Muscle layer of duodenum (tissue), 2 donors: ENCODE results near the gene RFPL1.

Source experiments
- H3K27ac ChIP-seq: one replicate; pipeline ENCODE4 v1.7.0; 2013; ENCODE audit warnings: mild to moderate bottlenecking, low read length
- H3K27me3 ChIP-seq: one replicate; pipeline ENCODE4 v1.7.0; 2013; ENCODE audit warnings: low read depth, mild to moderate bottlenecking, control low read depth, low read length
- H3K36me3 ChIP-seq, 2 donors: one replicate each; pipeline ENCODE4 v1.7.0; 2013; ENCODE audit warnings: low read length in 2 of 2, control low read depth in 1 of 2, mild to moderate bottlenecking in 1 of 2; ENCODE audit not compliant: insufficient read depth in 2 of 2, control insufficient read depth in 1 of 2
- H3K4me1 ChIP-seq, 2 donors: one replicate each; pipeline ENCODE4 v1.7.0; 2013; ENCODE audit warnings: low read length in 2 of 2, mild to moderate bottlenecking in 2 of 2, control low read depth in 1 of 2, moderate library complexity in 1 of 2; ENCODE audit not compliant: insufficient read depth in 2 of 2, control insufficient read depth in 1 of 2
- H3K4me3 ChIP-seq, 2 donors: one replicate each; pipeline ENCODE4 v1.7.0; 2013; ENCODE audit warnings: low read length in 2 of 2, low read depth in 1 of 2, mild to moderate bottlenecking in 1 of 2
- H3K9me3 ChIP-seq, 2 donors: one replicate each; pipeline ENCODE4 v1.7.0; 2013; ENCODE audit warnings: low read length in 2 of 2, control low read depth in 1 of 2, mild to moderate bottlenecking in 1 of 2; ENCODE audit not compliant: control insufficient read depth in 1 of 2
- donor health status: healthy.

The RFPL1 gene

DNA sequence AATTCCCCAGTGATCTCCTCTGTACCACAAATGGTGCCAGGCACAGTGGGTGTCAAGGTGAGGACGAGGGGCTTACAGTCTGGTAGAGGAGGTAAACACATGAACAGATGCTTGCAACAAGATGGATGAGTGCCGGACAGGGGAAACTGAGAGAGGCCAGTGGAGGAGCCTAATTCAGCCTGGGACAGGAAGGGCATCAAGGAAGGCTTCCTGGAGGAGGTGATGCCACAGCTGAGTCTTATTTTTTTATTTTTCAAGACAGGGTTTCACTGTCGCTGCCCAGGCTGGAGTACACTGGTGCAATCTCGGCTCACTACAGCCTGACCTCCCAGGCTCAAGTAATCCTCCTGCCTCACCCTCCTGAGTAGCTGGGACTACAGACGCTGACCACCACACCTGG lies 22.9 kb downstream of the RFPL1 start:
- no peak overlapping the region for H3K27ac ChIP-seq
- H3K27me3 ChIP-seq: no peaks in the 10 kb centered on the region
- H3K36me3 ChIP-seq: no peaks in the 10 kb centered on the region
- no peaks in the 10 kb centered on the region for H3K4me1 ChIP-seq
- no peaks in the 10 kb centered on the region for H3K9me3 ChIP-seq
- no peak overlapping the region for H3K4me3 ChIP-seq

DNA sequence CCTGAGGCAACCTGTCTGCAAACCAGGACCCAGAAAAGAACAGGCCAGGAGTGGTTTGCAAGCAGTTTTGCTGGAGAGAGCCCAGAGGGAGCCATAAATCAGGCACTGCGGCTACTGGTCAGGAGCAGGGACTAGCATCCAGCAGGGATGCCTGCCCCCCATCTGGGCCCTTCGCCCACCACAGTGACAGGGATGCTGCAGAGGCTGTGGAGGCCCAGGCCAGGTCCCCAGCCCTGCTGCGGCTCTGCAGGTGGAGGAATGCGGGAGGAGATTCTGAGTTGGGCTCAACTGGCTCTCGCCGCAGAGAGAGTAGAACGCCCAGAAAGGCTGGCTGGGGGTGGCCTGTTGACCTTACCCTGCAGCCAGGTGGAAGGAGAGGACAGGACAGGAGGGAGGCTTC lies 25.2 kb downstream of the RFPL1 start:
- H3K27me3 ChIP-seq: no peaks in the 10 kb centered on the region
- H3K9me3 ChIP-seq: no peaks in the 10 kb centered on the region
- H3K27ac ChIP-seq: no peak overlapping the region
- H3K4me1 ChIP-seq: no peaks in the 10 kb centered on the region
- H3K36me3 ChIP-seq: no peaks in the 10 kb centered on the region
- H3K4me3 ChIP-seq: no peak overlapping the region

DNA sequence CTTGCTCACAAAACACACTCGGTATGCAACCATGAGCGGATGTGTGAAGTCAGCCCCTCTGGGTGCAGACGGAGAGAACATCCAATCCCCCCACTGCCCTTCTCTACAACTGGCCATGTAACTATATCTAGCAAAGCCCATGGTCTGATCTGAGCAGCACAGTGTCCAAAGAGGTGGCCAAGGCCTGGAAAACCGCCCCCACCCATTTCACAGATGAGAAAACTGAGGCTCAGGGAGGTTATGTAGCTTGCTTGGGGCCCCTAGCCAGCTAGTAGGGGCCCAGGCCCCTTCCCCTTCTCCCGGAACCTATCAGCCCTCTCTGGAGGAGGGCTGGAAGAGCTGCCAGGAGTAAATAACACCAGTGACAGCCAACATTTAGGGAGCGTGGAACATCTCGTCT lies 26.2 kb downstream of the RFPL1 start:
- Histone ChIP-seq H3K36me3 (no peaks in the 10 kb centered on the region), H3K27ac (no peak overlapping the region), H3K4me1 (no peaks in the 10 kb centered on the region), H3K9me3 (no peaks in the 10 kb centered on the region), H3K4me3 (no peak overlapping the region), H3K27me3 (no peaks in the 10 kb centered on the region)

DNA sequence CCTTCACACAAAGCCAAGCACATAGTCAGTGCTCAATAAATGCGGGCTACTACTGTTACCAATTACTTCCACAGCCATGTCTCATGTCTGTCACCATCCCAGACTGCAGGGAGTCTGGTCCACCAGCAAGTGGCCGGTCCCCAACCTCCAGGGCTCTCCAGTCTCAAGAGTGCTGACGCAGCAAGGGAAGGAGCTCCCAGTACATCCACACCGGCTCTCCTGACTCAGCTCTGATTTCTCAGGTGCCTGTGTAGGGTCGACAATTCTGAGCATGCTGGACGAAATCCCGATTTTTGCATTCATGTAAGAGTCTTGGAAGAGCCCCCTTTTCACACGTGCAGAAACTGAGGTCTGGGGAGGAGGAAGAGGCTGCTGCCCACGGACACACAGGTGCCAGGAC lies 31.4 kb downstream of the RFPL1 start:
- H3K27me3 ChIP-seq: no peaks in the 10 kb centered on the region
- H3K4me3 ChIP-seq: no peak overlapping the region

DNA sequence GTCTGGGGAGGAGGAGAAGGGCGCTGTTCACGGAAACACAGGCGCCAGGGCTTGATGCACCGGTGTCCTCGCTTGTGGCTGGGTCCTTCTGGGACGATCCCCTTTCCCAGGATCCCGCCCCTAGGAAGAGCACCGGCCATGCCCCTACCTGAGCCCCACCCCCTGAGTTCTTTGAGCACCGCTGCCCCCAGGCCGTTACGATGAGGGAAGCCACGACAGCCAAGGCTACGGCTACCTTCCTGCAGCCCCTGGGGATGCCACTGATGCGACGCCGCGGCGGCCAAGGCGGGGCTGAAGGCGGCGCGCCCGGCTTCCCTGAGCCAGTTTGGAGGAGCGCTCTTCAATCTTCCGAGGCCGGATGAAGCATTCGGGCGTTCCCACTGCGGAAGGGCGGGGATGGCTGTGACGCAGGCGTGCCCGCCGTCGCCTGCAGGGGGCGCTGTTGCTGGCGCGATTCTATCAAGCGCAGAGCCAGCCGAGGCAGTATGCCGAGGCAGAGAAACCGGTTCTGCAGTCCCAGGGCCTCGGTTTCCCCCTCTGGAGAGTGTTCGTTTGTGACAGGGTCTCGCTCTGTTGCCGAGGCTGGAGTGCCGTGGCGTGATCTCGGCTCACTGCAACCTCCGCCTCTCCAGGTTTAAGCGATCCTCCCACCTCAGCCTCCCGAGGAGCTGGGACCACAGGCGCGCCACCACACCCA lies 31.9 kb downstream of the RFPL1 start:
- H3K36me3 ChIP-seq: no peaks in the 10 kb centered on the region
- H3K9me3 ChIP-seq: no peaks in the 10 kb centered on the region
- no peak overlapping the region for H3K27ac ChIP-seq
- no peaks in the 10 kb centered on the region for H3K27me3 ChIP-seq
- H3K4me3 ChIP-seq: peak overlapping the region in 1 of 2 donors; percentile 48
- peaks cover 0 to 3% of the 10 kb centered on the region in 2 donors for H3K4me1 ChIP-seq

More for the DNA sequence above, 31.4 kb downstream of the RFPL1 start:
- H3K36me3 ChIP-seq: no peaks in the 10 kb centered on the region
- no peaks in the 10 kb centered on the region for H3K9me3 ChIP-seq
- peaks cover 0 to 3% of the 10 kb centered on the region in 2 donors for H3K4me1 ChIP-seq
- no peak overlapping the region for H3K27ac ChIP-seq

- Histone ChIP-seq H3K4me3 (no peak overlapping the region), H3K36me3 (no peaks in the 10 kb centered on the region), H3K27ac (no peak overlapping the region), H3K4me1 (peaks cover 0 to 3% of the 10 kb centered on the region in 2 donors), H3K9me3 (no peaks in the 10 kb centered on the region), H3K27me3 (peaks cover 4% of the 10 kb centered on the region)
Measured at GRCh38 chr22:29473001-29473400, 34.6 kb downstream of the RFPL1 start.

DNA sequence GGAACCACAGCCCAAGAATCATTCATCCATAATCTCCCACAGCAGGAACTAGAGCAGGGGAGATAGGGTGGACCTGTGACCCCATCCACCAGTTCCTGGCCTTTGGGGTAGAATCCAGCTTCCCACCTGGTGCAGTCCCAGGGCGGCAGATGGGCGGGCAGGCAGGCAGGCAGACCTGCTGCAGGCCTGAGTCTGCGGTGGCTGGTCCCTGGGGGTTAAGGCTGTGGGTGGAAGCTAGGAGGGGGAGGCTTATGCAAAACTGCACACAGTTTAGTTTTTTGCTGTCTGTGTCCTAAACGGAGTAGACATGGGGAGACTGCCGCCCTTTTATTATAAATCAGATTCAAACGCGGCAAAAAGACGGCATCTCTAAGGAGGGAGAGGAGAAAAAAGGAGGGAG lies 37.2 kb downstream of the RFPL1 start:
- H3K4me3 ChIP-seq: no peak overlapping the region
- peaks cover 28% of the 10 kb centered on the region for H3K27me3 ChIP-seq
- H3K27ac ChIP-seq: no peak overlapping the region
- H3K36me3 ChIP-seq: no peaks in the 10 kb centered on the region
- H3K9me3 ChIP-seq: no peaks in the 10 kb centered on the region
- peaks cover 0 to 9% of the 10 kb centered on the region in 2 donors for H3K4me1 ChIP-seq

GRCh38 chr22:29476116-29476515 lies 37.7 kb downstream of the RFPL1 start:
- Histone ChIP-seq H3K9me3 (no peaks in the 10 kb centered on the region), H3K4me3 (no peak overlapping the region), H3K27me3 (peaks cover 32% of the 10 kb centered on the region)

GRCh38 chr22:29477723-29478318 lies 39.4 kb downstream of the RFPL1 start:
- H3K27me3 ChIP-seq: peaks cover 43% of the 10 kb centered on the region

More at GRCh38 chr22:29476116-29476515, 37.7 kb downstream of the RFPL1 start:
- no peak overlapping the region for H3K27ac ChIP-seq
- H3K4me1 ChIP-seq: peaks cover 0 to 15% of the 10 kb centered on the region in 2 donors
- no peaks in the 10 kb centered on the region for H3K36me3 ChIP-seq

DNA sequence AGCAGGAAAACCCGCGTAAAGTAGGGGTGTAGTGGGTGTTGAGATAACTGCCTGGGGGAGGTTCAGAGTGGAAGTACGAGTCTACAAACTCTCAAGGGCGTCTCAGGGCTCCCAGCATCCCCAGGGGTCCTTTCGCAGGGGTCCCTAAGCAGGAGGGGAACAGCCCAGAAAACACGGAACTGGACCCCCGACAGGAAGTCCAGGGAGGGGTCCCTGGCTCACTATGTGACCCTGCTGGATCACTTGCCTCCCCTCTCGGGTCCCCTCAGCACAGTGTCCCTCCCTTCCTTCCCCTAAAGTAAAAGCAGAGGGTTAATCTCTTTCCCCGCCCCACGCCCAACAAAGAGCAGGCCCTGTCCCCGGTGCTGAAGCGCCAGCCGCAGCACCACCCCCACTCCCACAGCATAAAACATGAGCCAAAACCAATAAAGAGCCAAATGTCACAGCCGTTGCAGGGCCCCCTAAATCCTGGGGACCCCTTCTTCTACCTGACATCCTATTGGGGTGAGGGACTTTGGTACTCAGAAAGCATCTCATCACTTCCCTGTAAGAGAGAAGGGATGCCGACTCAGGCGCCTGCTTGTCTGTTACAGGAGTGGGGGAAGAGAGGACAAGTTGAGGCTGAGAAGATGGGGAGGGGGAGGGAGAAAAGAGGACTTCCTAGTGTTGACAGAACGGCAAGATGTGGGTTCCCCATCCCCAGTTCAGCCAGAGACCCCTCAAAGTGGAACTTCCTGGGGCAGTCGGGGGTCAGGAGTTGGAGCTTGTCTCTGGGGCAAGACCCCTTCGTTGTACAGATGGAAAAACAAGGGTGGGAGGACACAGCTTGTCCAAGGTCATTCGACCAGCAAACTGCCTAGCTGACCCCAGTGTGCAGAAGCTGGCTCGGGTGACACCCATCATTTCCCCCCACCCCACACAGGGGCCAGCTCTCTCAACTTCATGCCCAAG lies 40.2 kb downstream of the RFPL1 start:
- Histone ChIP-seq H3K27ac (no peak overlapping the region), H3K36me3 (no peaks in the 10 kb centered on the region), H3K9me3 (no peaks in the 10 kb centered on the region), H3K4me1 (peaks cover 0 to 17% of the 10 kb centered on the region in 2 donors), H3K4me3 (no peak overlapping the region), H3K27me3 (peaks cover 43% of the 10 kb centered on the region)

More at GRCh38 chr22:29477723-29478318, 39.4 kb downstream of the RFPL1 start:
- H3K36me3 ChIP-seq: no peaks in the 10 kb centered on the region
- H3K9me3 ChIP-seq: no peaks in the 10 kb centered on the region
- no peak overlapping the region for H3K27ac ChIP-seq
- no peak overlapping the region for H3K4me3 ChIP-seq
- H3K4me1 ChIP-seq: peaks cover 0 to 17% of the 10 kb centered on the region in 2 donors
